HAP-1 (cell line): ENCODE measurements around the gene VTCN1.
"Not testable (repeated sequence)": the region's sequence is repeated elsewhere in the genome, so short reads cannot be mapped to it uniquely, and the experiment has no call there.

Source experiments
- DNase-seq, 2 experiments: peaks; one replicate each; pipeline ENCODE4 v3.0.0-alpha.2; 2016 to 2020; ENCODE audit warnings: low spot score in 2 of 2
- H3K27me3 ChIP-seq: fragments of 250-450 bp; sonication (Bioruptor Pico); 2 replicates; pipeline ENCODE4 v1.5.1; 2020; ENCODE audit warnings: low read depth, mild to moderate bottlenecking, moderate library complexity
- H3K36me3 ChIP-seq: fragments of 250-450 bp; sonication (Bioruptor Pico); replicated peaks from 2 replicates; pipeline ENCODE4 v1.5.1; 2020; ENCODE audit warnings: mild to moderate bottlenecking
- H3K4me1 ChIP-seq: fragments of 250-450 bp; sonication (Bioruptor Pico); 2 replicates; pipeline ENCODE4 v1.5.1; 2020; ENCODE audit warnings: mild to moderate bottlenecking
- H3K4me3 ChIP-seq: fragments of 250-450 bp; sonication (Bioruptor Pico); 2 replicates; pipeline ENCODE4 v1.5.1; 2020; ENCODE audit warnings: mild to moderate bottlenecking, moderate library complexity
- H3K9me3 ChIP-seq: fragments of 250-450 bp; sonication (Bioruptor Pico); 2 replicates; pipeline ENCODE4 v1.5.1; 2020; ENCODE audit warnings: mild to moderate bottlenecking, moderate library complexity
- in situ Hi-C: fragments of 300-500 bp; cut with MboI; formaldehyde crosslinking; loops from 3 replicates; pipeline ENCODE4 v1.14.3; 2020; ENCODE audit warnings: low sequenced_read_pairs, inconsistent platforms, mixed read lengths

The VTCN1 gene

DNA sequence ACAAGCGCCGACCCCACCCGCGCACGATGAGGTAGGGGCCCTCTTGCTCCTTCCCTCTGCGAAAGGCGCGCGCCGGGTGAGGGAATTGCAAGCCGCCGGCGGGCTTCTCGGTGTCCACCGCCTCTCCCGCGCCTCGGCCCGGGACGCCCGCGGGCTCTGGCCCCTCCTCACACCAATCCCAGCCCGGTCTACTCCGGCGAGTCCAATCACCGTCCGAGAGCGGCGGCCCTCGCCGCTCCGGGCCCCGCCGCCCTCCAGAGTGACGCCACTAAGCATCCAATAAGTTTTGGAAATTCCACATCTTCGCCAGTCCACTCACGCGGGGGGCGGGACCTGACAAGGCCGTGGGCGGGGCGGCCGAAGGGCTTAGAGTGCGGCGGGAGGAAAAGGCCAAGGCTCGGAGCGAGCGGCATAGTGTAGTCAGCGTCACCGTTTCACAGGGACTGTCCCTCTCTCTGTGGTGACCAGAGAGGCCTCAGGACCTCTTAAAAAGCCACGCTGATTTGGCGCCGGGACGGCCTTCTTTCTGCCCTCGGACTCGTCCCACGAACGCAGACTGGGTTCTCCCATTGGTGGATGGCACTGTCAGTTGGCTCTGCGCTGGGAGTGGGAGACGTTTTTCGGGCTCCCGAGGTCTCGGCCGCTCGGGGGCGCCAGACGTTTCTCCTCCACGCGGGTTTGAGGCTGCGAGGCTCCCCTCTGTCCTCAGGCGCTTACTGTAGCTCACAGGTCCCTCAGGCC is 89.0 kb downstream of the VTCN1 start, which contains the start of gene TRIM45:
Gene TRIM45 (minus strand): TSS at position 161 of the 741 bp plus-strand sequence. CDS start 548 bp downstream, outside the sequence.
- Histone ChIP-seq H3K36me3 (no peaks in the 10 kb centered on the region), H3K4me3 (peak within 1 kb of the TSS; percentile 49), H3K27me3 (peaks cover 19% of the 10 kb centered on the region), H3K4me1 (peaks cover 5% of the 10 kb centered on the region), H3K9me3 (no peaks in the 10 kb centered on the region)
- DNase-seq: peak; percentile 90 to 96
- in situ Hi-C loops: no loop called here

DNA sequence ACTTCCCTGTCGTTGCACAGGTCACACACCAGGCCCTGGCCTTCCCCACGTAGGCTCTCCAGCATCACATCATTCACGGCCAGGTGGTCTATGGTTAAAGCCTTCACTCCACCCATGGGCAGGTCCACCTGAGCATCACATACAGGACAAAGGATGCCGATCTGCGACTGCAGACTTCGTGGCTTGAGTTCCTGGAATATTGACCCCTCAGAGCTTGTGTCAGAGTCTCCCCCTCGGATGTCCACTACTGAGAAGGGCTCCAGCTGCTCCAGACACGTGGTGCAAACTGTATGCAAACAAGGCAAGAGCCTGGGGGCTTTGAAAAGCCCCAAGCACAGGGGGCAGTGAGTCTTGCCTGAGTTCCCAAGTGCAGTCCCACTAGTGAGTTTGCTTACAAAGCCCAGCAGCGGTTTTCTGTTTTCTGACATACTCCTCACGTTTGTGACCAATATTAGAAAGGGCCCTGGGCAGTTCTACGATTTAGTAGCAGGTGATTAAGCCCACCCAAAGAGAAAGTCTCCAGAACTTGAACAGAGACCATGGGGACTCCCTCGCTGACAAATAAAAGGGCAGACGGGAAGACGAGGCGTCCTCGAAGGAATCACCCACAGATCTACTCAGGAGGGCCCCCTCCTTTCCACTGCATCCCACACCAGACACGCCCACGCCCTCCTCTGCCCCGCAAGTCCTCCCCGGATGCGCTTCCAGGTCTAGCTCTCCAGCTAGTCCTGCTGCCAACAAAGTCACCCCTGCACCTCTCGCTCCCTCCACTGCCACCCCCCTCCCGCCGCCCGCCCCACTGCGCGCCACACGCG is 89.7 kb downstream of the VTCN1 start:
- in situ Hi-C loops: no loop called here
- no peak for DNase-seq
- Histone ChIP-seq H3K36me3 (no peaks in the 10 kb centered on the region), H3K27me3 (peaks cover 13% of the 10 kb centered on the region), H3K4me1 (peaks cover 5% of the 10 kb centered on the region), H3K4me3 (peak overlapping the region; percentile 49), H3K9me3 (no peaks in the 10 kb centered on the region)

DNA sequence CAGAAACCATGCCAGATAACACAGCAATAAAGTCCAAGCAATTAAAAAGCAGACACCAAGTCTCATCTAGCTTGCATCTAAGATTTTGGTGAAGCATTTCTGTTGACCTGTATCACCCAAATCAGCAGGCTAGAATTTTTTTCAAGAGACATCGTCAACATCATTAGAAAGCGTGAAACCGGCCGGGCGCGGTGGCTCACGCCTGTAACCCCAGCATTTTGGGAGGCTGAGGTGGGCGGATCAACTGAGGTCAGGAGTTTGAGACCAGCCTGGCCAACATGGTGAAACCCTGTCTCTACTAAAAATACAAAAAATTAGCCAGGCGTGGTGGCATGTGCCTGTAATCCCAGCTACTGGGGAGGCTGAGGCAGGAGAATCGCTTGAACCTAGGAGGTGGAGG is 91.6 kb downstream of the VTCN1 start:
- in situ Hi-C loops, H3K27me3 ChIP-seq, H3K4me3 ChIP-seq: not testable (repeated sequence)

DNA sequence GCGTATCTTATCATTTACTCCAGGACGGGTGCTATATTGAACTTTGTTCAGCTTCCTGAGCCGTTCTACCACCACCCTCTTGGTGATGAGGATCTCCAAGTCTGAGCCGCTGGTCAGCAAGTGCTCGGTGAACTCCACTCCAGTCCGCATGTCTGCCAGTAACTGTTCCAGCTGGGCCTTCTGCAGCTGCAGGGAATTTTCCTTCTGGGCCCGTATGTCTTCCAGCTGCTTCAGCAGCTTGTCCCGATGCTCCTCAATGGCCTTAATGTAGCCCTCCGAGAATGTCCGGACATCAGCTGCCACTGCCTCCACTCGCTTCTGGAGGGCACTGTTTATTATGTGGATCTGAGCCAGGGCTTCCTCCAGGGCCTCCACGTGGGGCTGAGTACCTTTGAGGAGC is 92.6 kb downstream of the VTCN1 start:
- H3K27me3 ChIP-seq: no peaks in the 10 kb centered on the region
- H3K9me3 ChIP-seq: no peaks in the 10 kb centered on the region
- peaks cover 6% of the 10 kb centered on the region for H3K36me3 ChIP-seq
- DNase-seq: no peak
- H3K4me1 ChIP-seq: peaks cover 5% of the 10 kb centered on the region
- H3K4me3 ChIP-seq: no peak overlapping the region
- in situ Hi-C loops: no loop called here

More for the DNA sequence above, 91.6 kb downstream of the VTCN1 start:
- not testable (repeated sequence) for H3K9me3 ChIP-seq, H3K4me1 ChIP-seq, H3K36me3 ChIP-seq, DNase-seq

DNA sequence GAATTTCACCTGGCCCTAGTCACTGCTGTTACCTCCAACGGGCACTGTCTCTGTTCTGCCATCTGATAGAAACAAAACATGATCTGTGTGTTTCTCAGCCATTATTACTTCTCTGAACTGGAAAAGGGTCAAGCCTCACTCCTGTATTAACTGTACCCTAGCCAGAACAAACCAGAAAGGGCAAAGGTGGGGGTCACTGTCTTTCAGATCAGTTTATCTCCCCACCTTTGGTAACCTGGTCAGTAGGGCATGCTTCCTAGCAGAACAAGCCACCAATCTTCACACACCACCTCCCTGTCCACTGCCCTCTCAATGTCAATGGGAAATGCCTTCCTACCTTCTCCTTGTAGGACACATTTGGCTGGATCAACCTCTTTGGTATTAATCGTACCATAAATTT is 93.0 kb downstream of the VTCN1 start:
- peaks cover 5% of the 10 kb centered on the region for H3K4me1 ChIP-seq
- no peaks in the 10 kb centered on the region for H3K9me3 ChIP-seq
- in situ Hi-C loops: no loop called here
- no peaks in the 10 kb centered on the region for H3K27me3 ChIP-seq
- H3K4me3 ChIP-seq: no peak overlapping the region
- H3K36me3 ChIP-seq: peaks cover 6% of the 10 kb centered on the region
- DNase-seq: no peak

DNA sequence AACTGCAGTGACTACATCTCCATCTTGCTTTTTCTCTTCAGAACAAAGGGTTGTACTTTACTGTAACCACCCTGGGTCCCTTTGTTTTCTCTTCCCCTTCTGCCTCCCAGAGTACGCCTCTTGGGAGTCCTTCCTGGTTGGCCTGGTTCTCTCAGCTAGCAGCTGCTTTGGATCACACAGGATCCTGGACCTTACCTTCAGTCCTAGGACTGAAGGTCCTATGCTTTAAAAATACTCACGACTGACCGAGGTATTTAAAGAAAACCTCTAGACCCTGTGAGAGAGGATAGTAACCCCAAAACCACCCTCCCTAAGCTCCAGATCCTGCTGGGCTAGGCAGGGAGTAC is 94.0 kb downstream of the VTCN1 start:
- H3K4me1 ChIP-seq: peaks cover 13% of the 10 kb centered on the region
- in situ Hi-C loops: no loop called here

DNA sequence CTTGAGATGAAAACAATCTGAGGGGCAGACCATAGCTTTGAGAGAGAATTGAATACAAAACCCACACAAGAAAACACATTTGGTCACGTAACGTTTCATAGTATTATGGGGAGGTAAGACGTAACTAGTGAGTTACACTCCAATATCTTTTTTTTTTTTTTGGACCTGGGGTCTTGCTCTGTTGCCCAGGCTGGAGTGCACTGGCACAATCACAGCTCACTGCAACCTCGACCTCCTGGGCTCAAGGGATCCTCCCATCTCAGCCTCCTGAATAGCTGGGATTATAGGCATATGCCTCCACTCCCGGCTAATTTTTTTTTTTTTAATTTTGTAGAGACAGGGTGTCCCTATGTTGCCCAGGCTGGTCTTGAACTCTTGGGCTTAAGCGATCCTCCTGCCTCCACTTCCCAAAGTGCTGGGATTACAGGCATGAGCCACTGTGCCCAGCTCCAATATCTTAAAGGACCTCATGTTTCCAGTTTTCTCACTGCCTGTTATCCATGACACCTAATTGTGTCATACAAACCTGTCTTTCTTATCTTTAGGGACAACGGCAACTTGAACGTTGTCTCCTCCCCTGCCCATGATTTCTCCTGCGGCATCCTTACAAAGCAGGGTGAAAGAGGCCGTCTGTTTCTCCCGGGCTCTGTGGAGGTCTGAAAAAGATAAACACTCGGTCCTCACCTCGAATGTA is 94.5 kb downstream of the VTCN1 start:
- DNase-seq: no peak
- in situ Hi-C loops: no loop called here
- Histone ChIP-seq H3K27me3 (no peaks in the 10 kb centered on the region), H3K9me3 (no peaks in the 10 kb centered on the region), H3K36me3 (peaks cover 6% of the 10 kb centered on the region), H3K4me3 (no peak overlapping the region), H3K4me1 (peaks cover 13% of the 10 kb centered on the region)

More for the DNA sequence above, 94.0 kb downstream of the VTCN1 start:
- Histone ChIP-seq H3K27me3 (no peaks in the 10 kb centered on the region), H3K9me3 (no peaks in the 10 kb centered on the region), H3K4me3 (no peak overlapping the region), H3K36me3 (peaks cover 6% of the 10 kb centered on the region)
- DNase-seq: no peak

DNA sequence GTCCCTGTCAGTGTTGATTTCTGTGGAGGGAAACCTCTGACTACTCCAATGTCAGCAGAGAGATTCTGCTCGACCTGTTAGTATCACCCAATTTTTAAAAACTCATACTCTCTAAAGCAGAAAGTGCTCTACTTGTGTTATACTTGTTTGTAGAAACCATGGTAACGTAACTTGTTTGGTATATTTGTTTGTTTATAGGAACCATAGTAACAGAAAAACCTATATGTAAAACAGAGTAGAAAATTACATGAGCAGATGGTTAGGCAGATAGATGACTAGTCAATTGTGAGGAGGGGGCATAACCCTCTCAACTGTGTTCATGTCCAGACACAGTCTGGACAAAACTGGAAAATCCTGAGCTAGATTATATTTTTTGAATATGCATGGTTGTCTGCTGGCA is 95.8 kb downstream of the VTCN1 start:
- DNase-seq: no peak
- H3K4me3 ChIP-seq: no peak overlapping the region
- H3K9me3 ChIP-seq: no peaks in the 10 kb centered on the region
- H3K36me3 ChIP-seq: peaks cover 6% of the 10 kb centered on the region
- H3K27me3 ChIP-seq: no peaks in the 10 kb centered on the region
- in situ Hi-C loops: no loop called here
- H3K4me1 ChIP-seq: peaks cover 7% of the 10 kb centered on the region; the same call in 1 of the 2 replicates

DNA sequence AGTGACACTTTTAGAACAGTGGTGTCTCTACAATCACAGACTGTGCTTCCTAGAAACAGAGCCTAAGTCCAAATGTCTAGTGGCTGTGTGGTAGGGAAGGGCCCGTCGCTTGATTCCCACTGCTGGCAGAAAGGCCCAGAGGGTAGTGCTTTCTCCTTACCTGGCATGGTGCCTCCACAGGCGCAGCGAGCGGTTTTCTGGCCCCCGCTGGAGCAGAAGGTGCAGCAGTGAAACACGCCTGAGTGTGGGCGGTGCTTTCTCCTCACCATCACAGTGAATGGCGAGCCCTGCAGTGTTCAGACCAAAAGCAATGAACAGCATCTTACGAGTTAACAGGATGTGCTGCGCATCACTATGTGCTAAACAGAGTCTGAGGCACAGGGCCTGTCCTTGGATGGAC is 97.5 kb downstream of the VTCN1 start:
- H3K4me1 ChIP-seq: peaks cover 7% of the 10 kb centered on the region; the same call in 1 of the 2 replicates
- in situ Hi-C loops: no loop called here
- no peak for DNase-seq
- H3K9me3 ChIP-seq: no peaks in the 10 kb centered on the region; the same call in 1 of the 2 replicates
- H3K27me3 ChIP-seq: no peaks in the 10 kb centered on the region
- H3K36me3 ChIP-seq: peaks cover 6% of the 10 kb centered on the region
- H3K4me3 ChIP-seq: no peak overlapping the region

DNA sequence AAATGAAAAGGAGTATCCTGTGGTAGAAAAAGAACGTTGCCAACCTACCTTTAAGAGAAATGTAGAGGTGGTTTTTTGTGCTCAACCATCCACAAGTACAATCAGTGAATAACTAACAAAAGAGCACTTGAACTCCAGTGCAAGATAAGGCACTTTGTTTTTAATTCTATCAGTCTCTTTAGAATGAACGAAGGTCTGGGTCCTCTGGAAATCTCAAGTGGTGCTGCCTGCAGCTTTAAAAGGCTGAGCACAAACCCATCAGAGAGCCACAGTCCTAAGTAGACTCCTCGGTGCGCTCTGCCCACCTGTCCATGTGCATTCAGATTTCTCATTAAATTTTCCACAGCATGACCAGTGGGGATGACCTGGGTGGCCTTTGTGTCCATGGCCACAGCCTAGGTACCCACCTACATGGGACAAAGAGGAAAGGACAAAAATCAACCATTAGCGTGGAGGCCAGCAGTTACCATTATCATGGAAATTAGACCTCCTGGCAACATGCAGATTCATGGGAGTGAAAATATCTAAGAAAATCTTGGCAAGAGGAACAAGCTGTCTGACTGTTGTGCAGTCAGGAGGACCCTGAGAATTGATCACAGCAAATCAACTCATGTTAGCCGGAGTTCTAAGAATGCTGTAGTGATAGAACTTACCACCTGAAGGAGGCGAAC is 98.5 kb downstream of the VTCN1 start:
- no peak overlapping the region for H3K4me3 ChIP-seq
- H3K4me1 ChIP-seq: peaks cover 7% of the 10 kb centered on the region; the same call in 1 of the 2 replicates
- no peaks in the 10 kb centered on the region for H3K27me3 ChIP-seq
- no peak for DNase-seq
- H3K36me3 ChIP-seq: peaks cover 6% of the 10 kb centered on the region
- no peaks in the 10 kb centered on the region; the same call in 1 of the 2 replicates for H3K9me3 ChIP-seq
- in situ Hi-C loops: no loop called here

DNA sequence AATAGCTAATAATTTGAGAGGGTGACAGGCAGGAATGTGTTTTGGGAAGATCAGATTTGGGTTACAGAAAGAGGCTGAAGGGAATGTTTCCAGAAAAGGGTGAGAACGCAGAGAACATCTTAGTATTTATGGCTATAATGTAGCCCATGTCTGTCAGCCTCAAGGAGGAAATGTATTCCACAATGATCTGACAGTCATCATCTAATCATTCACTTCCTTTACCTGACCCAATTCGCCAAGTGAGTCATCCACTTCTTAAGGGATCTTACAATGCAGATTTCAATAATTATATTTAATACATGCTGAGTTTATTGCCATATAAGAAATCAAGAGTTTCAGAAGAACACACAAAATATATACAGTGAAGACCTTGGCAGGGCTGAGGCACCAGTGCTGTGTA is 100.0 kb downstream of the VTCN1 start:
- H3K9me3 ChIP-seq: no peaks in the 10 kb centered on the region; the same call in 1 of the 2 replicates
- no peaks in the 10 kb centered on the region for H3K27me3 ChIP-seq
- no peak overlapping the region for H3K4me3 ChIP-seq
- H3K36me3 ChIP-seq: peaks cover 6% of the 10 kb centered on the region
- in situ Hi-C loops: no loop called here
- H3K4me1 ChIP-seq: peaks cover 7% of the 10 kb centered on the region; the same call in 1 of the 2 replicates
- DNase-seq: no peak

DNA sequence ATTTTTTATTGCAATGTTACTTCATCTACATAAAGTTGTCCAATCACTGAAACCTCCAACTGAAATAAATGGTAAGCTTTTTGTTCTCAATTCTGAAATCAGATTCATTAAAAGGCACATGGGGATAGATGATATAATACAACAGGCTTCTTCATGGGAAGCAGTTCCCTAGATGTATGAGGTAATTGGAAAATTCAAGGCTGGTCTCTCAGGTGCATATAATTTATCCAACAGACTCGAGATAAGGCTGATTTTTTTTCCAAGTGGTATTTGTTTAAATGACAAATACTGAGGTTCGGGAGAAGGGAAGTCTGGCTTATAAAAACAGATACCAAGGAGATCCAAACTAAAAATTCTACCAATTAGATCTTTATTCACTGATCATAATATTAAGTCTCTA is 103.4 kb downstream of the VTCN1 start:
- Histone ChIP-seq H3K9me3 (no peaks in the 10 kb centered on the region; the same call in 1 of the 2 replicates), H3K4me1 (peaks cover 5% of the 10 kb centered on the region; the same call in 1 of the 2 replicates), H3K36me3 (peaks cover 15% of the 10 kb centered on the region), H3K27me3 (no peaks in the 10 kb centered on the region), H3K4me3 (no peak overlapping the region)
- in situ Hi-C loops: no loop called here
- DNase-seq: no peak

DNA sequence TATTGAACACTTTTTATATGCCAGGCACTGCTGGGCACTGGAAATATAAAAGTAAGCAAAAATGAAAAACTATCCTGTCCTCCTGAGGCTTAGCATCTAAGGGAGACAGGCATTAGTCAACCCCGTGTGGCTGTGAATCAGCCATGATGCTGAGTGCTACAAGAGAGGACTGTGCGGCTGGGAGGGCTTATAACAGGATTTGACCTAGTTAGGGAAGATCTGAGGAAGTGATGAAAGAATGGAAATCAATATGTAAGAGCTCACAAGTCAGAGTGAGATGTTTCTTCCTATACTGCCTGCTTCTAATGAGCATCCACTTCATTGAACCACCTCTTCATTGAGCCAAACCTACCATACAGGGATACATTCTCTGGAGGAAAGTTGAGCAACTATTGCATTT is 104.2 kb downstream of the VTCN1 start:
- Histone ChIP-seq H3K9me3 (no peaks in the 10 kb centered on the region; the same call in 1 of the 2 replicates), H3K36me3 (peaks cover 23% of the 10 kb centered on the region), H3K4me1 (no peaks in the 10 kb centered on the region), H3K27me3 (no peaks in the 10 kb centered on the region), H3K4me3 (no peak overlapping the region)
- DNase-seq: no peak
- in situ Hi-C loops: no loop called here
